Measurements from ENCODE around the gene KAT6B.

- TF ChIP-seq CTCF (conservative IDR thresholded peaks at IDR 0.05; ENCODE audit: low read depth, low read length) (no peak), EZH2 (IDR thresholded peaks at IDR 0.05; ENCODE audit: borderline replicate concordance, low read depth, low read length, poor library complexity, severe bottlenecking) (no peak)
These were observed 56.0 kb downstream of the KAT6B start for GRCh38 chr10:74882427-74882826.

Measured in A673 (cell line).